Liver (tissue), 9 donors: ENCODE data around the gene PALD1. TPM values are rescaled to one million over a fixed set of nuclear protein-coding genes. Genes with fewer than 3 reads are reported as not detected.

ENCODE experiments used
- DNase-seq: peaks from one replicate; pipeline ENCODE4 v3.0.0-alpha.2; 2017; ENCODE audit warnings: low spot score
- H3K27ac ChIP-seq, 2 donors: one replicate each; pipeline ENCODE4 v1.7.0; 2013; ENCODE audit warnings: inconsistent platforms in 2 of 2, low read length in 2 of 2, control low read depth in 1 of 2, low read depth in 1 of 2, mild to moderate bottlenecking in 1 of 2
- H3K27me3 ChIP-seq, 4 donors: one replicate each; pipeline versions ENCODE4 v1.6.1 to v1.7.0; 2013; ENCODE audit warnings: low read length in 3 of 4, inconsistent platforms in 1 of 4, mild to moderate bottlenecking in 1 of 4, moderate library complexity in 1 of 4; ENCODE audit not compliant: control insufficient read depth in 4 of 4, insufficient read depth in 4 of 4
- H3K36me3 ChIP-seq, 4 donors: one replicate each; pipeline versions ENCODE4 v1.6.1 to v1.7.0; 2013; ENCODE audit warnings: low read length in 3 of 4, mild to moderate bottlenecking in 3 of 4, low read depth in 1 of 4, moderate library complexity in 1 of 4; ENCODE audit not compliant: control insufficient read depth in 4 of 4, insufficient read depth in 3 of 4
- H3K4me1 ChIP-seq, 4 donors: one replicate each; pipeline versions ENCODE4 v1.6.1 to v1.7.0; 2013; ENCODE audit warnings: low read length in 3 of 4, mild to moderate bottlenecking in 3 of 4, moderate library complexity in 1 of 4; ENCODE audit not compliant: control insufficient read depth in 4 of 4, insufficient read depth in 4 of 4
- H3K4me3 ChIP-seq, 3 donors: one replicate each; pipeline versions ENCODE4 v1.6.1 to v1.7.0; 2013; ENCODE audit warnings: low read length in 3 of 3, control low read depth in 1 of 3, low read depth in 1 of 3, mild to moderate bottlenecking in 1 of 3
- H3K9ac ChIP-seq, 2 donors: one replicate each; pipeline ENCODE4 v1.7.0; 2013; ENCODE audit warnings: low read length in 2 of 2, mild to moderate bottlenecking in 2 of 2, moderate library complexity in 2 of 2, control low read depth in 1 of 2, low read depth in 1 of 2
- H3K9me3 ChIP-seq, 4 donors: one replicate each; pipeline versions ENCODE4 v1.6.1 to v1.7.0; 2013; ENCODE audit warnings: low read length in 3 of 4; ENCODE audit not compliant: control insufficient read depth in 4 of 4
- EGR1 ChIP-seq, 2 donors: IDR thresholded peaks; 2 replicates each; pipeline ENCODE4 v1.6.1; 2016 to 2018; ENCODE audit warnings: antibody characterized with exemption in 2 of 2, low read depth in 2 of 2
- FOXA1 ChIP-seq: IDR thresholded peaks from 2 replicates; pipeline ENCODE4 v1.6.1; 2016; ENCODE audit warnings: antibody characterized with exemption
- FOXA2 ChIP-seq: IDR thresholded peaks from 2 replicates; pipeline ENCODE4 v1.6.1; 2016; ENCODE audit warnings: antibody characterized with exemption
- GABPA ChIP-seq, 2 donors: IDR thresholded peaks in 1 of 2; conservative IDR thresholded peaks in 1 of 2; 2 replicates each; pipeline ENCODE4 v1.6.1; 2016; ENCODE audit warnings: antibody characterized with exemption in 2 of 2, mild to moderate bottlenecking in 1 of 2, moderate library complexity in 1 of 2
- HNF4A ChIP-seq, 2 donors: conservative IDR thresholded peaks; 2 replicates each; pipeline ENCODE4 v1.6.1; 2016; ENCODE audit warnings: antibody characterized with exemption in 2 of 2, mild to moderate bottlenecking in 2 of 2
- HNF4G ChIP-seq: IDR thresholded peaks from 2 replicates; pipeline ENCODE4 v1.6.1; 2016; ENCODE audit warnings: antibody characterized with exemption
- JUND ChIP-seq, 2 donors: IDR thresholded peaks; 2 replicates each; pipeline ENCODE4 v1.6.1; 2016; ENCODE audit warnings: antibody characterized with exemption in 2 of 2
- MAX ChIP-seq: IDR thresholded peaks from 2 replicates; pipeline ENCODE4 v1.6.1; 2016; ENCODE audit warnings: antibody characterized with exemption
- NR2F2 ChIP-seq: IDR thresholded peaks from 2 replicates; pipeline ENCODE4 v1.6.1; 2016; ENCODE audit warnings: antibody characterized with exemption
- REST ChIP-seq: IDR thresholded peaks from 2 replicates; pipeline ENCODE4 v1.6.1; 2016; ENCODE audit warnings: antibody characterized with exemption, mild to moderate bottlenecking
- RXRA ChIP-seq, 2 donors: IDR thresholded peaks; 2 replicates each; pipeline ENCODE4 v1.6.1; 2017 to 2018; ENCODE audit warnings: antibody characterized with exemption in 2 of 2, mild to moderate bottlenecking in 1 of 2
- SP1 ChIP-seq: IDR thresholded peaks from 2 replicates; pipeline ENCODE4 v1.6.1; 2018; ENCODE audit warnings: antibody characterized with exemption, mild to moderate bottlenecking
- TAF1 ChIP-seq: conservative IDR thresholded peaks from 2 replicates; pipeline ENCODE4 v1.6.1; 2016; ENCODE audit warnings: antibody characterized with exemption, mild to moderate bottlenecking
- YY1 ChIP-seq: IDR thresholded peaks from 2 replicates; pipeline ENCODE4 v1.6.1; 2016; ENCODE audit warnings: antibody characterized with exemption, mild to moderate bottlenecking
- ZBTB33 ChIP-seq: IDR thresholded peaks from 2 replicates; pipeline ENCODE4 v1.6.1; 2016; ENCODE audit warnings: antibody characterized with exemption
- WGBS: extraction: QIAGEN DNeasy Blood & Tissue Kit; methylation state at CpG from one replicate; pipeline ENCODE4 v1.1.7; 2013; 5-methylcytosine and 5-hydroxymethylcytosine counted together
- polyA plus RNA-seq, 2 donors: library from polyadenylated mRNA; stranded (reverse) in 1 of 2; unstranded in 1 of 2; fragments of 200-250 nt in 1 of 2; fragments of >200 nt in 1 of 2; fragmentation: Nextera tagmentation in 1 of 2; extraction: Ambion mirVana in 1 of 2; gene quantifications; one replicate each; pipeline versions ENCODE4 v1.2.1 to v1.2.3, GENCODE V29; 2013 to 2015
- total RNA-seq, 2 donors: library from RNA; depleted of rRNA; stranded (reverse); fragments of >200 nt; gene quantifications; one replicate each; pipeline ENCODE4 v1.2.3, GENCODE V29; 2014
- donor health status: healthy.
- donor health status: healthy.
- donor health status: healthy.
- donor health status: healthy.
- donor health status: healthy.

PALD1 gene
- total and polyA plus RNA-seq, 4 donors: 0.72 to 4.2 (median 1.4) TPM

- WGBS: 90% methylated on average over 4 of the region's 4 CpGs
- Histone ChIP-seq H3K9ac (no peak overlapping the region), H3K4me1 (no peaks in the 10 kb centered on the region), H3K9me3 (no peaks in the 10 kb centered on the region), H3K27me3 (no peaks in the 10 kb centered on the region), H3K36me3 (no peaks in the 10 kb centered on the region), H3K27ac (no peak overlapping the region), H3K4me3 (no peak overlapping the region)
- TF ChIP-seq JUND (IDR thresholded peaks at IDR 0.05): no peak
- TF ChIP-seq REST: no peak
- TF ChIP-seq ZBTB33: no peak
- no peak for TF ChIP-seq YY1
- TF ChIP-seq FOXA2: no peak
- TF ChIP-seq HNF4A (conservative IDR thresholded peaks at IDR 0.05): no peak
- TF ChIP-seq SP1: no peak
- no peak for TF ChIP-seq EGR1 (IDR thresholded peaks at IDR 0.05; ENCODE audit: low read depth in 2 of 2)
- TF ChIP-seq HNF4G: no peak
- TF ChIP-seq FOXA1: no peak
- no peak for TF ChIP-seq MAX
- no peak for DNase-seq
Observed at GRCh38 chr10:70465278-70465677, 13.3 kb upstream of the PALD1 start.

GRCh38 chr10:70465832-70466231 lies 12.7 kb upstream of the PALD1 start:
- Histone ChIP-seq H3K27me3 (no peaks in the 10 kb centered on the region), H3K9me3 (no peaks in the 10 kb centered on the region)
- 79% methylated on average over 2 of the region's 2 CpGs for WGBS

More at GRCh38 chr10:70465832-70466231, 12.7 kb upstream of the PALD1 start:
- H3K4me3 ChIP-seq: no peak overlapping the region
- no peak overlapping the region for H3K9ac ChIP-seq
- no peaks in the 10 kb centered on the region for H3K36me3 ChIP-seq
- no peak overlapping the region for H3K27ac ChIP-seq
- TF ChIP-seq MAX: no peak
- no peak for TF ChIP-seq RXRA (IDR thresholded peaks at IDR 0.05)
- TF ChIP-seq YY1: no peak
- no peak for TF ChIP-seq GABPA (IDR thresholded peaks at IDR 0.05 in 1 of 2, conservative IDR thresholded peaks at IDR 0.05 in 1 of 2)
- no peak for TF ChIP-seq NR2F2
- TF ChIP-seq ZBTB33: no peak
- no peak for TF ChIP-seq TAF1
- no peak for TF ChIP-seq FOXA1
- H3K4me1 ChIP-seq: no peaks in the 10 kb centered on the region
- DNase-seq: no peak
